Measurements from ENCODE around the gene C16orf86.

C16orf86 gene

GRCh38 chr16:67654403-67654911 lies 12.2 kb upstream of the C16orf86 start:
- no peak for DNase-seq

DNA sequence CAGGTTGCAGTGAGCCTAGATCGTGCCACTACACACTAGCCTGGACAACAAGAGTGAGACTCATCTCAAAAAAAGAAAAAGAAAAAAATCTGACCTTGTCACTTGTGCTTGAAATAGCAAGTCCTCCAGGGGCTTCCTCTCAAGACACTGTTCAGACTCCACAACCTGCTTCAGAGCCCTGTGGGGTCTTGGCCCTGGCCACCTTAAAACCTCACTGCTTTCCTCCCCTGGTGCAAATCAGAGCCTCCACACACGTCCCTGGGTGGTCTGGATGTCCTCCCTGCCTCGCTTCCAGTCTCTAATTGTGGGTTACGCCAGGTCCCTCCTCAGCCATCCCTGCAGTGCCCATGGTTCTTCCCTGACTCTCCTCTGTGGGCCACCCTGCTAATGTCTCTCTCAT lies 11.3 kb upstream of the C16orf86 start:
- DNase-seq: no peak

- DNase-seq: no peak
Measured at GRCh38 chr16:67656344-67657016, 10.1 kb upstream of the C16orf86 start.

- no peak for DNase-seq
Measured at GRCh38 chr16:67657017-67657608, 9.5 kb upstream of the C16orf86 start.

DNA sequence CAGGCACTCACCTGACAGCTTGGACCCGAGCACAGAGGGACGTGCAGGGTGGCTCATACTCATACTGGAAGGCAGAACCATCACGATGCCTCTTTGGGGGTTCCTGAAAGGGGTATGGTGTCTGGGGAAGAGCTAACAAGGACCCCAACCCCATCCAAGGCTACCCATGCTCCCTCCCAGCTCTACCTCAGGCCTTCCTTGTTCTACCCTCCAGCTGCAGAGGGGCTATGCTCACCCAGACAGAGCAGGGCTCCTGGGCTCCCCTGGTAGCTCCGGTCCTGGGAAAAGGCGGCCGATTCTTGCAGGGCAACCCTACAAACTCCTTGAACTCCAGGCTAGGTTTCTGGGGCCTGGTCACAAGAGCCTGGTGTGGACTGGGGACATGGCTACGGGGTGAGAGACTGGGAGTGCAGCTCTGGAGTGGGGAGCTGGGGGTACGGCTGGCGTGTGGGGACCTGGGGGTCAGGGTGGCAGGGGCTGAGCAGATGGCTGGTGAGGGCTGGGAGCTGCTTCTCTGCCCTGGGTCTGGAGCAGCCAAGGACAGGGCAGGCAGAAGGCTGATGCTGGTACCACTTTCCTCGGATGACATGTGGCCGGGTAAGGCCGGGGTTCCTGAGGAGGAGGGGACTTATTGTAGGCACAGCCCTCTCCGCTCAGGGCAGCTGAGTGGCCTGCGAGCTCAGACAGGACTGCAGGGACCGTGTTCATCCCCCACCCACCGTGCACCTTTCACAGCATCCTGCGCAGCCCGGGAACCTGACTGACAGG lies 8.7 kb upstream of the C16orf86 start:
- DNase-seq: no peak

GRCh38 chr16:67658849-67659674 lies 7.6 kb upstream of the C16orf86 start:
- DNase-seq: no peak

- DNase-seq: peak; percentile 95
Measured at GRCh38 chr16:67659675-67660563, 6.7 kb upstream of the C16orf86 start, which contains the start of gene ACD. TSS of gene ACD (minus strand) at chr16:67660260. CDS start at chr16:67660220, 40 bp downstream.

GRCh38 chr16:67660564-67661028 lies 6.0 kb upstream of the C16orf86 start, which contains the start of gene PARD6A:
TSS of gene PARD6A (plus strand) at chr16:67660960. CDS start at chr16:67661039, 79 bp downstream.
- DNase-seq: peak; percentile 92

- no peak for DNase-seq
Measured at GRCh38 chr16:67661101-67661761, 5.4 kb upstream of the C16orf86 start.

- no peak for DNase-seq
Measured at GRCh38 chr16:67661886-67662652, 4.5 kb upstream of the C16orf86 start.

DNA sequence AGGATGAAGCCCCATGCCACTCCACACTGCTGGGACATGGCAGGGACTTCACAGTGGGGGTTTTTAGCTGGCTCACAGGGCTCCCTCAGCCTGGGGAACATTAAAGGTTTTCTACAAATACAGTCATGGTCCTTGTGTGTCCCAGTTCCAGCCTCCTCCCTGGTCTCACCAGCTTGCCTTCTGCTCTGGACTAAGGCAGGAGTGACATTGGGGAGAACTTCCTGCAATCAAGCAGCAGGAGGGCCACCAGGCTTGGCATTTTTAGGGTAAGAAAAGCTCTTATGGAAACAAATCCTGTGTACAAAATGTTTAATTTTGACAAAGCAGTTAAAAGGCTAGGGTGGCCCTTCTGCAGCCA lies 4.0 kb upstream of the C16orf86 start:
- DNase-seq: no peak

GRCh38 chr16:67663151-67663876 lies 3.3 kb upstream of the C16orf86 start:
- no peak for DNase-seq

DNA sequence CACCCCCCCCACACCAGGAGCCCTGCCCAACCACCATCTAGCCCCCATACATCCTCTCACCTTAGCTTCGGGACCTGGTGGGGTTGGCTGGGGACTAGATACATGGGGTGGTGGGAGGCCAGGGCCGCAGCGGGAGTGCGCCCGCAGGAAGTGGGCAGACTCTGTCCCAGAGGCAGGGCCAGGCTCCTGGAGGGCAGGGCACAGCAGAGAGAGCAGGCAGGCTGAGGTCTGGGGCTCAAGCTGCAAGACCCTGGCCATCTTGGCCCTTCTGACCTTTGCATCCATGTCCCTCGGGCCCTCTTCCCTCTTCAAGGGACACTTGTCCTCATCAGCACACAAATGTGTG lies 2.8 kb upstream of the C16orf86 start:
- DNase-seq: no peak

GRCh38 chr16:67664258-67664657 lies 2.4 kb upstream of the C16orf86 start:
- DNase-seq: no peak

- no peak for DNase-seq
Measured at GRCh38 chr16:67664871-67665270, 1.7 kb upstream of the C16orf86 start.

GRCh38 chr16:67665598-67665997 lies 1.0 kb upstream of the C16orf86 start:
- DNase-seq: no peak

DNA sequence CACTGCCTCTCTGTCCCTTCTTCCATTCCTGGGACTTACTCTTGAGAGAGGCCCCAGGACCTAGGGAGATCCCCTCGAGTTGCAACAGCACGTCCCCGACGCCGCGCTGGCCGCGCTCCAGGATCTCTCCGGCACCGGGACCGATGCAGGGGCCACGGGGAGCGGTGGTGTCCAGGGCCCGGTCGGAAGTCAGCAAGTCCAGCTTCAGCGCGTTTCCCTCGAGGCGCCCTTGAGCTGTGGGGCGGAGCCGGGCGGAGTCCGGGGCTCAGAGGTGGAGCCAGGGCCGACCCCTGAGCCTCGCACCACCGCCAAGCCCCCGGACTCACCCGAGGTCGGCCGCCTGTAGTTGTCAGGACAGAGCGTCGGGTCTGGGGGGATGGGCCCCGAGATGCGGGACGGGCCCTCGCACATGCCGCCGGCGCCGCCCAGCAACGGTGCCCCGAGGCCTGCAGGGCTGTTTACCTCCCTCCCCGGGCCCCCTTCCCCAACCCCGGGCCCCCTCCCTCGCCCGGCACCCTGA lies 522 bp upstream of the C16orf86 start:
- no peak for DNase-seq

DNA sequence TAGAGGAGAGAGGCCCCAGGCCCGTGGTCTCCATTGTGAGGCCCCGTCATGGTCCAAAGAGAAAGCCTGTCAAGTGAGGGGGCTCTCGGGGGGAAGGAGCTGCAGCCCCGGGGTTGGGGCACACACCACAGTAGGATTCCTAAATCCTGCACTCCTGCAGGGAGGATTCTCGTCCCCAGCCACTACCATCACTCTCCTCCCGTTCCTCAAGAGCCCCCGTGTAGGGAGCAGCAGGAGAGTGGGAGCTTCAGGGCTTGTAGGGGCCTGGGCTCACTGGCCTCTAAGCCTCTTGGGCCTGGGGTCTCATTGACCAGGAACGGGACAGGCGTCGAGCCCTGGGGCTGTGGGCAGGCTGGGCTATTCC lies 821 bp downstream of the C16orf86 start:
- no peak for DNase-seq

GRCh38 chr16:67667817-67668494 lies 1.3 kb downstream of the C16orf86 start:
- peak; percentile 69 for DNase-seq
